H1 (cell line): Measurements from ENCODE around the gene PDE1C. TPM values are rescaled to one million over a fixed set of nuclear protein-coding genes. Genes with fewer than 3 reads are reported as not detected.

ENCODE experiments used
- CTCF ChIA-PET: fragments of 300-600 bp; sonication (Branson Sonifier 250); formaldehyde crosslinking; loops from one replicate; lab custom pipeline; 2021; ENCODE audit not compliant: partially characterized antibody; lab: Charles Lee
- POLR2A ChIA-PET: fragments of 300-600 bp; sonication (Branson Sonifier 250); formaldehyde crosslinking; loops from one replicate; lab custom pipeline; 2021; ENCODE audit warnings: inconsistent platforms; ENCODE audit not compliant: partially characterized antibody; lab: Charles Lee
- DNase-seq, 2 experiments: peaks; one replicate each; pipeline versions ENCODE4 v3.0.0 to v3.0.0-alpha.2; 2010 to 2022; ENCODE audit warnings: low spot score in 2 of 2, low read depth in 1 of 2, mixed read lengths in 1 of 2
- FAIRE-seq: peaks from 2 replicates; lab custom pipeline; 2011; peaks lifted over from hg19 to GRCh38; lab: Jason Lieb, UNC
- H2AFZ ChIP-seq: 2 replicates; pipeline ENCODE4 v1.8.1; 2012; ENCODE audit warnings: low read length, inconsistent platforms
- H2AK5ac ChIP-seq: 2 replicates; pipeline ENCODE4 v1.6.1; 2013; ENCODE audit warnings: low read depth, low read length
- H2BK120ac ChIP-seq: replicated peaks from 2 replicates; pipeline ENCODE3; 2013; ENCODE audit warnings: low read depth, low read length, inconsistent platforms
- H2BK12ac ChIP-seq: 2 replicates; pipeline ENCODE4 v1.6.1; 2013; ENCODE audit warnings: low read depth, low read length
- H2BK15ac ChIP-seq: 2 replicates; pipeline ENCODE4 v1.6.1; 2013; ENCODE audit warnings: low read length
- H2BK20ac ChIP-seq: 2 replicates; pipeline ENCODE4 v1.6.1; 2013; ENCODE audit warnings: low read length
- H2BK5ac ChIP-seq: 2 replicates; pipeline ENCODE4 v1.6.1; 2013; ENCODE audit warnings: low read depth, low read length
- H3K14ac ChIP-seq: 2 replicates; pipeline ENCODE4 v1.6.1; 2013; ENCODE audit warnings: inconsistent platforms; ENCODE audit not compliant: insufficient read length
- H3K18ac ChIP-seq: 2 replicates; pipeline ENCODE4 v1.6.1; 2013; ENCODE audit warnings: low read length; ENCODE audit errors: extremely low read depth
- H3K23ac ChIP-seq: 2 replicates; pipeline ENCODE4 v1.6.1; 2013; ENCODE audit warnings: inconsistent platforms; ENCODE audit not compliant: insufficient read length
- H3K23me2 ChIP-seq: 2 replicates; pipeline ENCODE4 v1.6.1; 2013; ENCODE audit warnings: low read depth, low read length
- H3K27ac ChIP-seq: 2 replicates; pipeline ENCODE4 v1.6.1; 2011; ENCODE audit warnings: low read depth, low read length, inconsistent platforms
- H3K27me3 ChIP-seq, 4 experiments: replicated peaks in 1 of 4; 1 replicate in 1 of 4; 2 replicates in 3 of 4; pipeline versions ENCODE4 v1.6.1 to v1.8.1; 2011 to 2013; ENCODE audit warnings: low read length in 3 of 4, mild to moderate bottlenecking in 3 of 4, inconsistent platforms in 2 of 4, mixed read lengths in 2 of 4, moderate library complexity in 1 of 4; ENCODE audit not compliant: control insufficient read depth in 3 of 4, insufficient read depth in 3 of 4; ENCODE audit errors: extremely low read depth in 1 of 4
- H3K36me3 ChIP-seq, 4 experiments: 2 replicates each; pipeline versions ENCODE4 v1.6.1 to v1.8.1; 2011 to 2013; ENCODE audit warnings: mild to moderate bottlenecking in 4 of 4, low read length in 3 of 4, moderate library complexity in 2 of 4, control low read depth in 1 of 4, inconsistent platforms in 1 of 4; ENCODE audit not compliant: insufficient read depth in 4 of 4, control insufficient read depth in 2 of 4
- H3K4ac ChIP-seq: replicated peaks from 2 replicates; pipeline ENCODE3; 2013; ENCODE audit warnings: low read length, low read depth, mixed read lengths, inconsistent platforms; ENCODE audit not compliant: insufficient read length
- H3K4me1 ChIP-seq, 4 experiments: replicated peaks in 1 of 4; 1 replicate in 1 of 4; 2 replicates in 3 of 4; pipeline versions ENCODE4 v1.6.1 to v1.8.1; 2011 to 2013; ENCODE audit warnings: low read length in 3 of 4, inconsistent platforms in 2 of 4, mixed read lengths in 1 of 4; ENCODE audit not compliant: insufficient read depth in 4 of 4, control insufficient read depth in 3 of 4
- H3K4me2 ChIP-seq, 2 experiments: 2 replicates each; pipeline versions ENCODE4 v1.6.1 to v1.8.1; 2011 to 2013; ENCODE audit warnings: low read depth in 2 of 2, low read length in 2 of 2, control low read depth in 1 of 2, inconsistent platforms in 1 of 2, mild to moderate bottlenecking in 1 of 2; ENCODE audit not compliant: insufficient read depth in 1 of 2
- H3K4me3 ChIP-seq, 4 experiments: fragments of 200-600, 300-600 bp in 1 of 4; sonication (generic), shearing (Covaris generic), sonication (Bioruptor Twin) in 1 of 4; 2 replicates each; pipeline versions ENCODE4 v1.5.1 to v1.8.1; 2011 to 2016; ENCODE audit warnings: low read length in 4 of 4, low read depth in 3 of 4, control low read depth in 2 of 4, inconsistent platforms in 2 of 4, mild to moderate bottlenecking in 2 of 4, mixed read lengths in 1 of 4, moderate library complexity in 1 of 4; ENCODE audit not compliant: insufficient read depth in 2 of 4; ENCODE audit errors: extremely low read depth in 1 of 4
- H3K56ac ChIP-seq: replicated peaks from 2 replicates; pipeline ENCODE3; 2013; ENCODE audit warnings: low read depth, mild to moderate bottlenecking, mixed read lengths, low read length, inconsistent platforms; ENCODE audit not compliant: insufficient read length
- H3K79me1 ChIP-seq: 2 replicates; pipeline ENCODE4 v1.6.1; 2013; ENCODE audit warnings: low read depth, low read length, control low read depth
- H3K79me2 ChIP-seq, 2 experiments: 2 replicates each; pipeline versions ENCODE4 v1.6.1 to v1.8.1; 2012 to 2013; ENCODE audit warnings: low read length in 2 of 2, mild to moderate bottlenecking in 2 of 2, inconsistent platforms in 1 of 2; ENCODE audit not compliant: insufficient read depth in 2 of 2, control insufficient read depth in 1 of 2
- H3K9ac ChIP-seq, 4 experiments: replicated peaks in 1 of 4; 1 replicate in 1 of 4; 2 replicates in 3 of 4; pipeline versions ENCODE4 v1.6.1 to v1.8.1; 2011 to 2013; ENCODE audit warnings: low read depth in 3 of 4, low read length in 3 of 4, control low read depth in 2 of 4, mild to moderate bottlenecking in 2 of 4, moderate library complexity in 2 of 4, inconsistent platforms in 1 of 4; ENCODE audit errors: extremely low read depth in 1 of 4
- H3K9me3 ChIP-seq, 2 experiments: 2 replicates each; pipeline versions ENCODE4 v1.6.1 to v1.8.1; 2012 to 2013; ENCODE audit warnings: mild to moderate bottlenecking in 2 of 2, moderate library complexity in 2 of 2, control low read depth in 1 of 2, inconsistent platforms in 1 of 2, low read depth in 1 of 2, low read length in 1 of 2, mixed read lengths in 1 of 2; ENCODE audit not compliant: insufficient read depth in 2 of 2
- H4K20me1 ChIP-seq, 2 experiments: replicated peaks in 1 of 2; 2 replicates each; pipeline versions ENCODE3 to v1.8.1; 2011 to 2013; ENCODE audit warnings: inconsistent platforms in 2 of 2, low read length in 2 of 2, mild to moderate bottlenecking in 1 of 2; ENCODE audit not compliant: insufficient read depth in 2 of 2, control insufficient read depth in 1 of 2
- H4K5ac ChIP-seq: 2 replicates; pipeline ENCODE4 v1.6.1; 2013; ENCODE audit warnings: low read length, low read depth, mixed read lengths, inconsistent platforms; ENCODE audit not compliant: insufficient read length
- H4K8ac ChIP-seq: 2 replicates; pipeline ENCODE4 v1.8.0; 2013; ENCODE audit warnings: mild to moderate bottlenecking, moderate library complexity, low read length, inconsistent platforms; ENCODE audit not compliant: insufficient read depth; ENCODE audit errors: extremely low read depth
- H4K91ac ChIP-seq: replicated peaks from 2 replicates; pipeline ENCODE3; 2013; ENCODE audit warnings: low read length, mixed read lengths, inconsistent platforms; ENCODE audit not compliant: insufficient read length
- E2F6 ChIP-seq: IDR thresholded peaks from 2 replicates; pipeline ENCODE4 v1.6.1; 2012; ENCODE audit warnings: inconsistent platforms
- FOSL1 ChIP-seq: IDR thresholded peaks from 2 replicates; pipeline ENCODE4 v1.6.1; 2011; ENCODE audit warnings: mild to moderate bottlenecking, low read depth, low read length, moderate library complexity; ENCODE audit not compliant: insufficient read depth
- HDAC6 ChIP-seq: IDR thresholded peaks from one replicate; pipeline ENCODE4 v1.7.1; 2012; ENCODE audit warnings: low read depth, mild to moderate bottlenecking, inconsistent platforms, low read length, moderate library complexity
- MAX ChIP-seq: IDR thresholded peaks from 2 replicates; pipeline ENCODE4 v1.6.1; 2012; ENCODE audit warnings: inconsistent platforms
- WGBS, 2 experiments: shearing (Covaris generic) in 1 of 2; methylation state at CpG; one replicate each; pipeline versions ENCODE4 v1.1.6 to v1.1.7; 2013 to 2015; ENCODE audit warnings: low lambda C conversion rate in 2 of 2, mixed read lengths in 2 of 2, inconsistent platforms in 1 of 2, low coverage in 1 of 2, missing lambda C conversion rate in 1 of 2; ENCODE audit not compliant: insufficient replicate concordance in 2 of 2, insufficient coverage in 1 of 2, insufficient read length in 1 of 2; ENCODE audit errors: extremely low coverage in 1 of 2, missing lambda C conversion rate in 1 of 2; 5-methylcytosine and 5-hydroxymethylcytosine counted together
- polyA plus RNA-seq, 7 experiments: library from polyadenylated mRNA; depleted of rRNA in 3 of 7; stranded (reverse) in 5 of 7; unstranded in 2 of 7; fragments of >200 nt in 5 of 7; fragments of 200-250 nt in 2 of 7; gene quantifications; 1 replicate in 5 of 7; 2 replicates in 1 of 7; 4 replicates in 1 of 7; pipeline versions ENCODE4 v1.2.1 to v1.2.3, GENCODE V29; 2011 to 2013; ENCODE audit warnings: missing spikeins in 2 of 7, mixed read lengths in 2 of 7
- total RNA-seq: library from RNA; stranded (reverse); fragmentation: NEBNext Ultra II Directional; extraction: Animal tissue kit (Norgen Biotek cat#: 25700); gene quantifications from 2 replicates; pipeline ENCODE4 v1.2.1, GENCODE V29; 2021

Gene PDE1C
- total and polyA plus RNA-seq, 2 of the 8 experiments (the other 6 are each of a cell fraction or from before 2014, with no cell fraction given): 0.11 to 1.1 TPM

GRCh38 chr7:32051128-32051527, 19.1 kb downstream of the PDE1C start:
- FAIRE-seq: no peak
- no peak overlapping the region for H2BK20ac ChIP-seq
- TF ChIP-seq E2F6: no peak
- TF ChIP-seq FOSL1: no peak
- no peak for TF ChIP-seq MAX
- no peak for TF ChIP-seq HDAC6

More at GRCh38 chr7:32051128-32051527, 19.1 kb downstream of the PDE1C start:
- POLR2A ChIA-PET: no interaction called here
- Histone ChIP-seq H3K9ac (no peak overlapping the region), H2BK15ac (no peak overlapping the region), H4K20me1 (no peaks in the 10 kb centered on the region), H3K79me2 (no peaks in the 10 kb centered on the region), H3K14ac (no peak overlapping the region), H2AK5ac (no peak overlapping the region), H3K18ac (no peak overlapping the region), H3K4me2 (no peak overlapping the region), H3K36me3 (no peaks in the 10 kb centered on the region), H3K23ac (no peak overlapping the region), H4K8ac (no peak overlapping the region), H3K23me2 (no peaks in the 10 kb centered on the region; the same call in 1 of the 2 replicates), H3K27me3 (peaks cover 0 to 1% (median 0%) of the 10 kb centered on the region in 4 experiments; a peak in 1 of 7 replicates), H3K4me1 (no peaks in the 10 kb centered on the region), H3K56ac (no peak overlapping the region), H3K9me3 (no peaks in the 10 kb centered on the region; a peak in 2 of 4 replicates), H3K4me3 (no peak overlapping the region), H4K5ac (no peak overlapping the region), H3K4ac (no peak overlapping the region), H2BK120ac (no peak overlapping the region), H2BK12ac (no peak overlapping the region), H3K27ac (no peak overlapping the region), H2BK5ac (no peak overlapping the region), H2AFZ (no peak overlapping the region), H3K79me1 (no peaks in the 10 kb centered on the region), H4K91ac (no peak overlapping the region)
- no peak for DNase-seq
- WGBS, 2 experiments: 94% methylated on average over 5 of the region's 5 CpGs; no CpG with 5 or more reads in 1 of the 2 experiments
- CTCF ChIA-PET: interaction anchor here (1.1 to 2.9 kb wide), 3 partner anchors 10 to 113 kb away, joined by 3 to 16 read pairs (median 3); no protein-coding TSS in a partner anchor
